Mammary epithelial cell (primary cell): ENCODE measurements around the gene ZNF490.

Experiments used
- CTCF ChIP-seq, 2 donors: IDR thresholded peaks in 1 of 2; conservative IDR thresholded peaks in 1 of 2; 2 replicates each; pipeline ENCODE4 v1.5.1; 2011 to 2012; ENCODE audit warnings: inconsistent platforms in 2 of 2, low read length in 2 of 2, mild to moderate bottlenecking in 2 of 2, control low read depth in 1 of 2, low read depth in 1 of 2; ENCODE audit not compliant: insufficient read depth in 1 of 2; ENCODE audit errors: extremely low read depth in 1 of 2
- EZH2 ChIP-seq: IDR thresholded peaks from 2 replicates; pipeline ENCODE4 v1.6.1; 2012; ENCODE audit warnings: low read length, inconsistent platforms, borderline replicate concordance

GRCh38 chr19:12597594-12597993, 13.0 kb downstream of the ZNF490 start:
- TF ChIP-seq CTCF (conservative IDR thresholded peaks at IDR 0.05 in 1 of 2, IDR thresholded peaks at IDR 0.05 in 1 of 2; ENCODE audit: extremely low read depth in 1 of 2, insufficient read depth in 1 of 2, low read depth in 1 of 2, low read length in 2 of 2), result no peak
- no peak for TF ChIP-seq EZH2
